Activated B cell treated with CpG ODN at 0.5 μM for 24 hours (primary cell): ENCODE data around the gene RNF182. TPM values are rescaled to one million over a fixed set of nuclear protein-coding genes. Genes with fewer than 3 reads are reported as not detected.

ENCODE experiments used
- ATAC-seq: fragments of 200-7000 bp; cut with Tn5 transposase; one replicate; pipeline ENCODE4 v1.10.0; 2021; ENCODE audit warnings: low read depth, mild to moderate bottlenecking, moderate library complexity
- CTCF ChIA-PET: fragments of 350-600 bp; sonication (Branson Sonifier 250); formaldehyde crosslinking; loops from one replicate; lab custom pipeline; 2021; ENCODE audit warnings: antibody characterized with exemption; lab: Charles Lee
- POLR2A ChIA-PET: fragments of 350-600 bp; sonication (Branson Sonifier 250); formaldehyde crosslinking; loops from one replicate; lab custom pipeline; 2021; ENCODE audit warnings: antibody characterized with exemption; lab: Charles Lee
- DNase-seq: peaks from one replicate; pipeline ENCODE4 v3.0.0; 2022
- H3K27ac Mint-ChIP-seq: one replicate; pipeline ENCODE4 v1.8.0; 2020; ENCODE audit warnings: mixed read lengths
- H3K27me3 Mint-ChIP-seq: one replicate; pipeline ENCODE4 v1.8.0; 2021; ENCODE audit warnings: mixed read lengths
- H3K36me3 Mint-ChIP-seq: one replicate; pipeline ENCODE4 v1.8.0; 2021; ENCODE audit warnings: low read depth, mixed read lengths
- H3K4me1 Mint-ChIP-seq: one replicate; pipeline ENCODE4 v1.8.0; 2021; ENCODE audit warnings: mixed read lengths
- H3K4me3 Mint-ChIP-seq: one replicate; pipeline ENCODE4 v1.8.0; 2020; ENCODE audit warnings: mild to moderate bottlenecking, mixed read lengths
- H3K9me3 Mint-ChIP-seq: one replicate; pipeline ENCODE4 v1.8.0; 2020; ENCODE audit warnings: mixed read lengths
- CTCF ChIP-seq: fragments of 200-600 bp; IDR thresholded peaks from one replicate; pipeline ENCODE4 v1.8.0; 2022; ENCODE audit warnings: antibody characterized with exemption, mild to moderate bottlenecking
- intact Hi-C: fragments of 100-400 bp; cut with micrococcal nuclease; formaldehyde crosslinking; loops from one replicate; pipeline ENCODE4 v1.15.1; 2024
- total RNA-seq: library from RNA; stranded (reverse); gene quantifications from 2 replicates; pipeline ENCODE4 v1.2.3, GENCODE V29; 2022

RNF182 gene
- total RNA-seq, 1 donor from 2014 or later = not detected

- DNase-seq (no peak), ATAC-seq (no peak)
- Mint-ChIP-seq H3K4me1 (no peaks in the 10 kb centered on the region), H3K36me3 (no peaks in the 10 kb centered on the region), H3K9me3 (no peaks in the 10 kb centered on the region), H3K27ac (no peak overlapping the region), H3K4me3 (no peak overlapping the region), H3K27me3 (peaks cover 34% of the 10 kb centered on the region)
- TF ChIP-seq CTCF = no peak
- intact Hi-C loops = no loop called here
- POLR2A ChIA-PET = interaction anchor here (0.7 kb wide), 1 partner anchor 1877 kb away, joined by 9 read pairs; no protein-coding TSS in a partner anchor
- CTCF ChIA-PET = no interaction called here
Measured at GRCh38 chr6:13990796-13991195, 66.0 kb downstream of the RNF182 start.

- no peaks in the 10 kb centered on the region for H3K9me3 Mint-ChIP-seq
- intact Hi-C loops = no loop called here
- no peaks in the 10 kb centered on the region for H3K4me1 Mint-ChIP-seq
- POLR2A ChIA-PET = interaction anchor here (0.7 kb wide), 1 partner anchor 1877 kb away, joined by 9 read pairs; no protein-coding TSS in a partner anchor
- no peak overlapping the region for H3K4me3 Mint-ChIP-seq
- no peaks in the 10 kb centered on the region for H3K36me3 Mint-ChIP-seq
- H3K27me3 Mint-ChIP-seq = peaks cover 31% of the 10 kb centered on the region
- DNase-seq (no peak), ATAC-seq (no peak)
- CTCF ChIA-PET = no interaction called here
- no peak overlapping the region for H3K27ac Mint-ChIP-seq
- no peak for TF ChIP-seq CTCF
Measured at GRCh38 chr6:13991393-13991792, 66.6 kb downstream of the RNF182 start.

DNA sequence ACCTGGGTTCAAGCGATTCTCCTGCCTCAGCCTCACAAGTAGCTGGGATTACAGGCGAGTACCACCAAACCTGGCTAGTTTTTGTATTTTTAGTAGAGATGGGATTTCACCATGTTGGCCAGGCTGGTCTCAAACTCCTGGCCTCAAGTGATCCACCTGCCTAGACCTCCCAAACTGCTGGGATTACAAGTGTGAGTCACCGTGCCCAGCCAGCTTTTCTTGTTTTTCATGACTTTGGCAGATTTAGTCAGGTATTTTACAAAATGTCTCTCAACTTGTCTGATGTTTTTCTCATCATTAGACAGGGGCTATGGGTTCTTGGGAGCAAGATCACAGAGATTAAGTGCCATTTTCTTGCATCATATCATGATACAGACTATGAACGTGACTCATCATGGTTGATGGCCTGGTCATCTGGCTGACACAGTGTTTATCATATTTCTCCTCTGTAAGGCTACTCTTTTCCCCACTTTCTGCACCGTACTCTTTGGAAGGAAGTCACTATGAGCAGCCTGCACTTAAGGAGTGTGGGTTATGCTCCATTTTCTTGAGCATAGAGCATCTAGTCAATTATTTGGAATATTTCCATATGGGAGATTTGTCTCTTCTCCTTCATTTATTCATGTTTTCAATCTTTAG lies 67.8 kb downstream of the RNF182 start:
- no peak overlapping the region for H3K27ac Mint-ChIP-seq
- ATAC-seq (no peak), DNase-seq (no peak)
- ChIA-PET POLR2A (no interaction called here), CTCF (no interaction called here)
- no peaks in the 10 kb centered on the region for H3K36me3 Mint-ChIP-seq
- intact Hi-C loops = no loop called here
- TF ChIP-seq CTCF = no peak
- H3K4me1 Mint-ChIP-seq = no peaks in the 10 kb centered on the region
- H3K27me3 Mint-ChIP-seq = peaks cover 29% of the 10 kb centered on the region
- no peaks in the 10 kb centered on the region for H3K9me3 Mint-ChIP-seq
- no peak overlapping the region for H3K4me3 Mint-ChIP-seq

DNA sequence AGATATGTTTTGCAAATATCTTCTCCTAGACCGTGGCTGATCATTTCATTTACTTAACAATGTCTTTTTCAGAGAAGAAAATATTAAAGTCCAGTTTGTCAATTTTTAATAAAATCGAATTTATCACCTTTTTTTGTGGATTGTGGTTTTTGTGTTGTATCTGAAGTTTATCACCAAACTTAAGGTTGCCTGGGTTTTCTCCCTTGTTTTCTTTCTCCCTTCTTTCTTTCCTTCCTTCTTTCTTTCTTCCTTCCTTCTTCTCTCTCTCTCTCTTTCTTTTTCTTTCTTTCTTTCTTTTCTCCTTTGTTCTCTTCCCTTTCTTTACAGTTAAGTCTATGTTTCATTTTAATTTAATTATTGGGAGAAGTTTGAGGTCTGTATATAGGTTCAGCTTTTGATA lies 68.7 kb downstream of the RNF182 start:
- Mint-ChIP-seq H3K9me3 (no peaks in the 10 kb centered on the region), H3K27ac (no peak overlapping the region), H3K4me3 (no peak overlapping the region), H3K27me3 (peaks cover 26% of the 10 kb centered on the region), H3K4me1 (no peaks in the 10 kb centered on the region), H3K36me3 (no peaks in the 10 kb centered on the region)
- no peak for DNase-seq
- no peak for ATAC-seq
- CTCF ChIA-PET = no interaction called here
- intact Hi-C loops = no loop called here
- POLR2A ChIA-PET = no interaction called here
- no peak for TF ChIP-seq CTCF

GRCh38 chr6:13998356-13998755 lies 73.6 kb downstream of the RNF182 start:
- H3K27me3 Mint-ChIP-seq = peaks cover 8% of the 10 kb centered on the region
- no peaks in the 10 kb centered on the region for H3K36me3 Mint-ChIP-seq
- intact Hi-C loops = no loop called here
- DNase-seq (no peak), ATAC-seq (no peak)
- no peak overlapping the region for H3K4me3 Mint-ChIP-seq
- no peak overlapping the region for H3K27ac Mint-ChIP-seq
- POLR2A ChIA-PET = no interaction called here
- CTCF ChIA-PET = interaction anchor here (0.8 kb wide), 1 partner anchor 9 kb away, joined by 3 read pairs; no protein-coding TSS in a partner anchor
- no peak for TF ChIP-seq CTCF
- no peaks in the 10 kb centered on the region for H3K9me3 Mint-ChIP-seq
- no peaks in the 10 kb centered on the region for H3K4me1 Mint-ChIP-seq
